ENCODE results near the gene PXMP2. TPM values are rescaled to one million over a fixed set of nuclear protein-coding genes. Genes with fewer than 3 reads are reported as not detected.

Gene PXMP2
- polyA plus RNA-seq, 2 of the 4 experiments (the other 2 are of a cell fraction) = 18.7 to 21.3 TPM

DNA sequence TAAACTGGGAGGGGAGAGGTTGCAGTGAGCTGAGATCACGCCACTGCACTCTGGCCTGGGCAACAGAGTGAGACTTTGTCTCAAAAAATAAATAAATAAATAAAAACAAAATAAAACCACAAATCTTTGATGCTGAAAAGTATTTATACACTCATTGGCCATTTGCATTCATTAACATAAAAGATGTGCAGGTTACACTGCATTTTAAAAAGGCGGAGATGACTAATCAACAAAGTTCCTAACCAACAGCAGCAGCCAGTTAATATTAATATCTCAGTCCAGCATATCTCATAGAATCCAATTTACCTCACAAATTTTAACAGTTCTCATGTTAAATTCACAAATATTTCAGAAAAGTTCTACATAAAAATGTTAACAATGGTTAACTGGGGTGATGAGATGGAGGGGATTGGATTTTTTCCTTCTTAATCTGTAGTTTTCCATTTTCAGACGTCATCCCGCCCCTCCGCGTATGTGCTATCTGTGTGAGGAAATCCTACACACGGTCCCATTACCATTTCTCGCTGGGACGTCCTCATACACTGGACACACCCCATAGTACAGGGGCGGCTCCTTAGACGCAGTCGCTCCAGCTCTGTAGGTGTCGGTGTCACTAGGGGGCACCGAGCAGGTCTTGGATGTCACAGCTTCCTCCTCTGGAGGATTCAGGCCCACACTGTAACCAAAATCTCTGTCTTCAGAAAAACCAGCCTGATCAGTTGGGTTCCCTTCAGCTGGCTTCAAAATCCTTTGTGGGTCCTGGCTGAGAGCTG, 67.0 kb downstream of the PXMP2 start:
- CTCF ChIA-PET = interaction anchor here (1.3 to 1.4 kb wide), 2 partner anchors 11 to 19 kb away, joined by 4 read pairs; no protein-coding TSS in a partner anchor

More for the DNA sequence above, 67.0 kb downstream of the PXMP2 start:
- Histone ChIP-seq H3K9me3 (no peaks in the 10 kb centered on the region), H3K4me3 (no peak overlapping the region), H3K27ac (no peak overlapping the region), H3K4me2 (no peak overlapping the region), H3K4me1 (peaks cover 1% of the 10 kb centered on the region; the same call in 2 of the 3 replicates)
- TF ChIP-seq RAD21 (conservative IDR thresholded peaks at IDR 0.05 in 1 of 2, IDR thresholded peaks at IDR 0.05 in 1 of 2) (no peak), FOXS1 (CRISPR knock-in tag; IDR thresholded peaks at IDR 0.05) (no peak), HOXA7 (CRISPR knock-in tag; IDR thresholded peaks at IDR 0.05) (no peak), JUN (IDR thresholded peaks at IDR 0.05) (no peak), BHLHE40 (IDR thresholded peaks at IDR 0.05; ENCODE audit: low read depth, low read length) (no peak), KDM5A (IDR thresholded peaks at IDR 0.05) (no peak), CBX2 (IDR thresholded peaks at IDR 0.05; ENCODE audit: borderline replicate concordance, low read depth) (no peak), CEBPB (IDR thresholded peaks at IDR 0.05) (no peak), RNF2 (IDR thresholded peaks at IDR 0.05; ENCODE audit: borderline replicate concordance, low read depth) (no peak), TP53 (CRISPR knock-in tag; IDR thresholded peaks at IDR 0.05) (no peak), KDM1A (IDR thresholded peaks at IDR 0.05; ENCODE audit: low read depth) (no peak), FOSB (CRISPR knock-in tag; IDR thresholded peaks at IDR 0.05) (no peak), ZC3H11A (IDR thresholded peaks at IDR 0.05) (no peak)
- TF ChIP-seq, protein P1, sequence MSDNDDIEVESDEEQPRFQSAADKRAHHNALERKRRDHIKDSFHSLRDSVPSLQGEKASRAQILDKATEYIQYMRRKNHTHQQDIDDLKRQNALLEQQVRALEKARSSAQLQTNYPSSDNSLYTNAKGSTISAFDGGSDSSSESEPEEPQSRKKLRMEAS (IDR thresholded peaks at IDR 0.05) = no peak
- TF ChIP-seq, protein P2, sequence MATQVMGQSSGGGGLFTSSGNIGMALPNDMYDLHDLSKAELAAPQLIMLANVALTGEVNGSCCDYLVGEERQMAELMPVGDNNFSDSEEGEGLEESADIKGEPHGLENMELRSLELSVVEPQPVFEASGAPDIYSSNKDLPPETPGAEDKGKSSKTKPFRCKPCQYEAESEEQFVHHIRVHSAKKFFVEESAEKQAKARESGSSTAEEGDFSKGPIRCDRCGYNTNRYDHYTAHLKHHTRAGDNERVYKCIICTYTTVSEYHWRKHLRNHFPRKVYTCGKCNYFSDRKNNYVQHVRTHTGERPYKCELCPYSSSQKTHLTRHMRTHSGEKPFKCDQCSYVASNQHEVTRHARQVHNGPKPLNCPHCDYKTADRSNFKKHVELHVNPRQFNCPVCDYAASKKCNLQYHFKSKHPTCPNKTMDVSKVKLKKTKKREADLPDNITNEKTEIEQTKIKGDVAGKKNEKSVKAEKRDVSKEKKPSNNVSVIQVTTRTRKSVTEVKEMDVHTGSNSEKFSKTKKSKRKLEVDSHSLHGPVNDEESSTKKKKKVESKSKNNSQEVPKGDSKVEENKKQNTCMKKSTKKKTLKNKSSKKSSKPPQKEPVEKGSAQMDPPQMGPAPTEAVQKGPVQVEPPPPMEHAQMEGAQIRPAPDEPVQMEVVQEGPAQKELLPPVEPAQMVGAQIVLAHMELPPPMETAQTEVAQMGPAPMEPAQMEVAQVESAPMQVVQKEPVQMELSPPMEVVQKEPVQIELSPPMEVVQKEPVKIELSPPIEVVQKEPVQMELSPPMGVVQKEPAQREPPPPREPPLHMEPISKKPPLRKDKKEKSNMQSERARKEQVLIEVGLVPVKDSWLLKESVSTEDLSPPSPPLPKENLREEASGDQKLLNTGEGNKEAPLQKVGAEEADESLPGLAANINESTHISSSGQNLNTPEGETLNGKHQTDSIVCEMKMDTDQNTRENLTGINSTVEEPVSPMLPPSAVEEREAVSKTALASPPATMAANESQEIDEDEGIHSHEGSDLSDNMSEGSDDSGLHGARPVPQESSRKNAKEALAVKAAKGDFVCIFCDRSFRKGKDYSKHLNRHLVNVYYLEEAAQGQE (IDR thresholded peaks at IDR 0.05) = no peak
- TF ChIP-seq, protein P3, sequence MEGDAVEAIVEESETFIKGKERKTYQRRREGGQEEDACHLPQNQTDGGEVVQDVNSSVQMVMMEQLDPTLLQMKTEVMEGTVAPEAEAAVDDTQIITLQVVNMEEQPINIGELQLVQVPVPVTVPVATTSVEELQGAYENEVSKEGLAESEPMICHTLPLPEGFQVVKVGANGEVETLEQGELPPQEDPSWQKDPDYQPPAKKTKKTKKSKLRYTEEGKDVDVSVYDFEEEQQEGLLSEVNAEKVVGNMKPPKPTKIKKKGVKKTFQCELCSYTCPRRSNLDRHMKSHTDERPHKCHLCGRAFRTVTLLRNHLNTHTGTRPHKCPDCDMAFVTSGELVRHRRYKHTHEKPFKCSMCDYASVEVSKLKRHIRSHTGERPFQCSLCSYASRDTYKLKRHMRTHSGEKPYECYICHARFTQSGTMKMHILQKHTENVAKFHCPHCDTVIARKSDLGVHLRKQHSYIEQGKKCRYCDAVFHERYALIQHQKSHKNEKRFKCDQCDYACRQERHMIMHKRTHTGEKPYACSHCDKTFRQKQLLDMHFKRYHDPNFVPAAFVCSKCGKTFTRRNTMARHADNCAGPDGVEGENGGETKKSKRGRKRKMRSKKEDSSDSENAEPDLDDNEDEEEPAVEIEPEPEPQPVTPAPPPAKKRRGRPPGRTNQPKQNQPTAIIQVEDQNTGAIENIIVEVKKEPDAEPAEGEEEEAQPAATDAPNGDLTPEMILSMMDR (IDR thresholded peaks at IDR 0.05) = no peak
- TF ChIP-seq, protein P4, sequence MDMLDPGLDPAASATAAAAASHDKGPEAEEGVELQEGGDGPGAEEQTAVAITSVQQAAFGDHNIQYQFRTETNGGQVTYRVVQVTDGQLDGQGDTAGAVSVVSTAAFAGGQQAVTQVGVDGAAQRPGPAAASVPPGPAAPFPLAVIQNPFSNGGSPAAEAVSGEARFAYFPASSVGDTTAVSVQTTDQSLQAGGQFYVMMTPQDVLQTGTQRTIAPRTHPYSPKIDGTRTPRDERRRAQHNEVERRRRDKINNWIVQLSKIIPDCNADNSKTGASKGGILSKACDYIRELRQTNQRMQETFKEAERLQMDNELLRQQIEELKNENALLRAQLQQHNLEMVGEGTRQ (IDR thresholded peaks at IDR 0.05) = no peak
- TF ChIP-seq, protein P5, sequence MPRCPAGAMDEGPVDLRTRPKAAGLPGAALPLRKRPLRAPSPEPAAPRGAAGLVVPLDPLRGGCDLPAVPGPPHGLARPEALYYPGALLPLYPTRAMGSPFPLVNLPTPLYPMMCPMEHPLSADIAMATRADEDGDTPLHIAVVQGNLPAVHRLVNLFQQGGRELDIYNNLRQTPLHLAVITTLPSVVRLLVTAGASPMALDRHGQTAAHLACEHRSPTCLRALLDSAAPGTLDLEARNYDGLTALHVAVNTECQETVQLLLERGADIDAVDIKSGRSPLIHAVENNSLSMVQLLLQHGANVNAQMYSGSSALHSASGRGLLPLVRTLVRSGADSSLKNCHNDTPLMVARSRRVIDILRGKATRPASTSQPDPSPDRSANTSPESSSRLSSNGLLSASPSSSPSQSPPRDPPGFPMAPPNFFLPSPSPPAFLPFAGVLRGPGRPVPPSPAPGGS (IDR thresholded peaks at IDR 0.05) = no peak
- TF ChIP-seq, protein P6, sequence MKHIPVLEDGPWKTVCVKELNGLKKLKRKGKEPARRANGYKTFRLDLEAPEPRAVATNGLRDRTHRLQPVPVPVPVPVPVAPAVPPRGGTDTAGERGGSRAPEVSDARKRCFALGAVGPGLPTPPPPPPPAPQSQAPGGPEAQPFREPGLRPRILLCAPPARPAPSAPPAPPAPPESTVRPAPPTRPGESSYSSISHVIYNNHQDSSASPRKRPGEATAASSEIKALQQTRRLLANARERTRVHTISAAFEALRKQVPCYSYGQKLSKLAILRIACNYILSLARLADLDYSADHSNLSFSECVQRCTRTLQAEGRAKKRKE (CRISPR knock-in tag; IDR thresholded peaks at IDR 0.05; ENCODE audit: low read depth) = no peak
- no peak for FAIRE-seq
- peak; percentile 73 to 82; a peak in 5 of 6 replicates for ATAC-seq
- peak in 1 of 2 experiments; percentile 50 for DNase-seq (ENCODE audit: low read depth in 1 of 2, low spot score in 1 of 2)
- POLR2A ChIA-PET = no interaction called here
- 86% methylated on average over 14 of the region's 14 CpGs for WGBS (ENCODE audit: missing lambda C conversion rate)

Small RNA genes within 50 kb of the gene (small RNA-seq; reads per million reads assigned to genes)
- gene RNA5SP379 = 0 to 1.2 (median 0) reads per million in 6 experiments

Other genes starting within 250 kb of the PXMP2 start
- 2.7 and 3.0 TPM in 2 replicates for gene FBRSL1, start 197.4 kb upstream of the PXMP2 start, polyA plus RNA-seq (2011; rRNA removed)
- 28.5 to 37.8 TPM (median 32.8 TPM) in 3 replicates for gene FBRSL1, start 197.4 kb upstream of the PXMP2 start, polyA plus RNA-seq (2017; fragmentation: RNase III; extraction: RNeasy Plus Mini Kit Qiagen cat#74134 plus additional on column Dnase treatment)
- not detected in 2 replicates for gene LRCOL1, start 77.0 kb upstream of the PXMP2 start, polyA plus RNA-seq (2011; rRNA removed)
- not detected in 3 replicates for gene LRCOL1, start 77.0 kb upstream of the PXMP2 start, polyA plus RNA-seq (2017; fragmentation: RNase III; extraction: RNeasy Plus Mini Kit Qiagen cat#74134 plus additional on column Dnase treatment)
- gene P2RX2, start 68.8 kb upstream of the PXMP2 start, polyA plus RNA-seq (2011; rRNA removed) = not detected in 2 replicates
- gene P2RX2, start 68.8 kb upstream of the PXMP2 start, polyA plus RNA-seq (2017; fragmentation: RNase III; extraction: RNeasy Plus Mini Kit Qiagen cat#74134 plus additional on column Dnase treatment) = not detected in 3 replicates
- 28.9 and 32.1 TPM in 2 replicates for gene POLE, start 245 bp upstream of the PXMP2 start, polyA plus RNA-seq (2011; rRNA removed)
- 63.7 to 73.6 TPM (median 67.2 TPM) in 3 replicates for gene POLE, start 245 bp upstream of the PXMP2 start, polyA plus RNA-seq (2017; fragmentation: RNase III; extraction: RNeasy Plus Mini Kit Qiagen cat#74134 plus additional on column Dnase treatment)
- gene PGAM5, start 23.3 kb downstream of the PXMP2 start, polyA plus RNA-seq (2011; rRNA removed) = 29.3 and 36.7 TPM in 2 replicates
- gene PGAM5, start 23.3 kb downstream of the PXMP2 start, polyA plus RNA-seq (2017; fragmentation: RNase III; extraction: RNeasy Plus Mini Kit Qiagen cat#74134 plus additional on column Dnase treatment) = 49.5 to 53.4 TPM (median 51.3 TPM) in 3 replicates
- 103 and 132 TPM in 2 replicates for gene ANKLE2, start 74.2 kb downstream of the PXMP2 start, polyA plus RNA-seq (2011; rRNA removed)
- 70.7 to 73.2 TPM (median 72.4 TPM) in 3 replicates for gene ANKLE2, start 74.2 kb downstream of the PXMP2 start, polyA plus RNA-seq (2017; fragmentation: RNase III; extraction: RNeasy Plus Mini Kit Qiagen cat#74134 plus additional on column Dnase treatment)
- 25.5 and 32.0 TPM in 2 replicates for gene GOLGA3, start 141.3 kb downstream of the PXMP2 start, polyA plus RNA-seq (2011; rRNA removed)
- 22.1 to 23.7 TPM (median 23.0 TPM) in 3 replicates for gene GOLGA3, start 141.3 kb downstream of the PXMP2 start, polyA plus RNA-seq (2017; fragmentation: RNase III; extraction: RNeasy Plus Mini Kit Qiagen cat#74134 plus additional on column Dnase treatment)
- 38.8 and 41.0 TPM in 2 replicates for gene CHFR, start 200.0 kb downstream of the PXMP2 start, polyA plus RNA-seq (2011; rRNA removed)
- 19.2 to 21.2 TPM (median 20.9 TPM) in 3 replicates for gene CHFR, start 200.0 kb downstream of the PXMP2 start, polyA plus RNA-seq (2017; fragmentation: RNase III; extraction: RNeasy Plus Mini Kit Qiagen cat#74134 plus additional on column Dnase treatment)